ENCODE results near the gene MT3. TPM values are rescaled to one million over a fixed set of nuclear protein-coding genes. Genes with fewer than 3 reads are reported as not detected.

Gene MT3
- total and polyA plus RNA-seq, 2 of the 13 experiments (the other 11 are each of a cell fraction or from before 2014, with no cell fraction given): not detected

DNA sequence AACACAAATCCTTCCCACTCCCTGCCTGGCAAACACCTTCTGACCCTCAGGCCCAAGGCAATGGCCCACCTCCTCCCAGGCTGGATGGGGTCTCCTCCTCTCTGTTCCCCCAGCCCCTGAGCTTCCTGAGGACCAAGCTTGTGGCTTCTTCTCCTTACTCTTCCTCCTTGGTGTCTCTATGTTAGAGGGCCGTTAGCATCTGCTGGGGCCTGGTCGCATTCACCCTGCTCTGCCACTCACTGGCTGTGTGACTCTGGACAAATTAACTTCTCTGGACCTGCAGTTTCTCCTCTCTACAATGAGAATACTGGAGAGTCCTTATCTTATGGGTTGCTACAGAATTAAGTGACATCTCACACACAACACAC lies 18.3 kb downstream of the MT3 start (continued):
- TF ChIP-seq WIZ (CRISPR knock-in tag; IDR thresholded peaks at IDR 0.05) (no peak), ZSCAN30 (CRISPR knock-in tag; IDR thresholded peaks at IDR 0.05) (peak; percentile 36; the same call in 1 of the 2 replicates), ZNF850 (CRISPR knock-in tag; conservative IDR thresholded peaks at IDR 0.05) (no peak), NR2F1 (CRISPR knock-in tag; IDR thresholded peaks at IDR 0.05) (0 out of 4 replicates have a peak, but pooled peaks of 1 of the 2 experiments have one; percentile 3), ATF1 (CRISPR knock-in tag; IDR thresholded peaks at IDR 0.05) (no peak), PHF8 (CRISPR knock-in tag; IDR thresholded peaks at IDR 0.05) (peak; percentile 22; the same call in 1 of the 2 replicates), ARNTL (CRISPR knock-in tag; IDR thresholded peaks at IDR 0.05) (no peak), KLF11 (CRISPR knock-in tag; IDR thresholded peaks at IDR 0.05) (no peak), ZFP82 (CRISPR knock-in tag; IDR thresholded peaks at IDR 0.05; ENCODE audit: borderline replicate concordance) (peak; percentile 32; the same call in 1 of the 2 replicates), ELF3 (CRISPR knock-in tag; IDR thresholded peaks at IDR 0.05) (no peak), HNRNPUL1 (IDR thresholded peaks at IDR 0.05; ENCODE audit: low read depth, low read length) (no peak), MEF2D (CRISPR knock-in tag; IDR thresholded peaks at IDR 0.05) (no peak), JUND (CRISPR knock-in tag; IDR thresholded peaks at IDR 0.05) (no peak), PRMT3 (CRISPR knock-in tag; IDR thresholded peaks at IDR 0.05; ENCODE audit: borderline replicate concordance, low read depth) (no peak)
- TF ChIP-seq, protein P1, sequence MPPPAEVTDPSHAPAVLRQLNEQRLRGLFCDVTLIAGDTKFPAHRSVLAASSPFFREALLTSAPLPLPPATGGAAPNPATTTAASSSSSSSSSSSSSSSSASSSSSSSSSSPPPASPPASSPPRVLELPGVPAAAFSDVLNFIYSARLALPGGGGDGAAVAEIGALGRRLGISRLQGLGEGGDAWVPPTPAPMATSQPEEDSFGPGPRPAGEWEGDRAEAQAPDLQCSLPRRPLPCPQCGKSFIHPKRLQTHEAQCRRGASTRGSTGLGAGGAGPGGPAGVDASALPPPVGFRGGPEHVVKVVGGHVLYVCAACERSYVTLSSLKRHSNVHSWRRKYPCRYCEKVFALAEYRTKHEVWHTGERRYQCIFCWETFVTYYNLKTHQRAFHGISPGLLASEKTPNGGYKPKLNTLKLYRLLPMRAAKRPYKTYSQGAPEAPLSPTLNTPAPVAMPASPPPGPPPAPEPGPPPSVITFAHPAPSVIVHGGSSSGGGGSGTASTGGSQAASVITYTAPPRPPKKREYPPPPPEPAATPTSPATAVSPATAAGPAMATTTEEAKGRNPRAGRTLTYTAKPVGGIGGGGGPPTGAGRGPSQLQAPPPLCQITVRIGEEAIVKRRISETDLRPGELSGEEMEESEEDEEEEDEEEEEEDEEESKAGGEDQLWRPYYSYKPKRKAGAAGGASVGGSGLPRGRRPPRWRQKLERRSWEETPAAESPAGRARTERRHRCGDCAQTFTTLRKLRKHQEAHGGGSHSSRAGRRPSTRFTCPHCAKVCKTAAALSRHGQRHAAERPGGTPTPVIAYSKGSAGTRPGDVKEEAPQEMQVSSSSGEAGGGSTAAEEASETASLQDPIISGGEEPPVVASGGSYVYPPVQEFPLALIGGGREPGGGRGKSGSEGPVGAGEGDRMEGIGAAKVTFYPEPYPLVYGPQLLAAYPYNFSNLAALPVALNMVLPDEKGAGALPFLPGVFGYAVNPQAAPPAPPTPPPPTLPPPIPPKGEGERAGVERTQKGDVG (CRISPR knock-in tag; IDR thresholded peaks at IDR 0.05; ENCODE audit: borderline replicate concordance): no peak
- TF ChIP-seq, protein P2, sequence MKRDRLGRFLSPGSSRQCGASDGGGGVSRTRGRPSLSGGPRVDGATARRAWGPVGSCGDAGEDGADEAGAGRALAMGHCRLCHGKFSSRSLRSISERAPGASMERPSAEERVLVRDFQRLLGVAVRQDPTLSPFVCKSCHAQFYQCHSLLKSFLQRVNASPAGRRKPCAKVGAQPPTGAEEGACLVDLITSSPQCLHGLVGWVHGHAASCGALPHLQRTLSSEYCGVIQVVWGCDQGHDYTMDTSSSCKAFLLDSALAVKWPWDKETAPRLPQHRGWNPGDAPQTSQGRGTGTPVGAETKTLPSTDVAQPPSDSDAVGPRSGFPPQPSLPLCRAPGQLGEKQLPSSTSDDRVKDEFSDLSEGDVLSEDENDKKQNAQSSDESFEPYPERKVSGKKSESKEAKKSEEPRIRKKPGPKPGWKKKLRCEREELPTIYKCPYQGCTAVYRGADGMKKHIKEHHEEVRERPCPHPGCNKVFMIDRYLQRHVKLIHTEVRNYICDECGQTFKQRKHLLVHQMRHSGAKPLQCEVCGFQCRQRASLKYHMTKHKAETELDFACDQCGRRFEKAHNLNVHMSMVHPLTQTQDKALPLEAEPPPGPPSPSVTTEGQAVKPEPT (CRISPR knock-in tag; IDR thresholded peaks at IDR 0.05; ENCODE audit: low read depth): no peak
- TF ChIP-seq, protein P3, sequence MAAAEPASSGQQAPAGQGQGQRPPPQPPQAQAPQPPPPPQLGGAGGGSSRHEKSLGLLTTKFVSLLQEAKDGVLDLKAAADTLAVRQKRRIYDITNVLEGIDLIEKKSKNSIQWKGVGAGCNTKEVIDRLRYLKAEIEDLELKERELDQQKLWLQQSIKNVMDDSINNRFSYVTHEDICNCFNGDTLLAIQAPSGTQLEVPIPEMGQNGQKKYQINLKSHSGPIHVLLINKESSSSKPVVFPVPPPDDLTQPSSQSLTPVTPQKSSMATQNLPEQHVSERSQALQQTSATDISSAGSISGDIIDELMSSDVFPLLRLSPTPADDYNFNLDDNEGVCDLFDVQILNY (CRISPR knock-in tag; conservative IDR thresholded peaks at IDR 0.05): no peak
- TF ChIP-seq, protein P4, sequence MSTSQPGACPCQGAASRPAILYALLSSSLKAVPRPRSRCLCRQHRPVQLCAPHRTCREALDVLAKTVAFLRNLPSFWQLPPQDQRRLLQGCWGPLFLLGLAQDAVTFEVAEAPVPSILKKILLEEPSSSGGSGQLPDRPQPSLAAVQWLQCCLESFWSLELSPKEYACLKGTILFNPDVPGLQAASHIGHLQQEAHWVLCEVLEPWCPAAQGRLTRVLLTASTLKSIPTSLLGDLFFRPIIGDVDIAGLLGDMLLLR (CRISPR knock-in tag; IDR thresholded peaks at IDR 0.05): no peak
- TF ChIP-seq, protein P5, sequence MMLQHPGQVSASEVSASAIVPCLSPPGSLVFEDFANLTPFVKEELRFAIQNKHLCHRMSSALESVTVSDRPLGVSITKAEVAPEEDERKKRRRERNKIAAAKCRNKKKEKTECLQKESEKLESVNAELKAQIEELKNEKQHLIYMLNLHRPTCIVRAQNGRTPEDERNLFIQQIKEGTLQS (CRISPR knock-in tag; IDR thresholded peaks at IDR 0.05): no peak
- TF ChIP-seq, protein P6, sequence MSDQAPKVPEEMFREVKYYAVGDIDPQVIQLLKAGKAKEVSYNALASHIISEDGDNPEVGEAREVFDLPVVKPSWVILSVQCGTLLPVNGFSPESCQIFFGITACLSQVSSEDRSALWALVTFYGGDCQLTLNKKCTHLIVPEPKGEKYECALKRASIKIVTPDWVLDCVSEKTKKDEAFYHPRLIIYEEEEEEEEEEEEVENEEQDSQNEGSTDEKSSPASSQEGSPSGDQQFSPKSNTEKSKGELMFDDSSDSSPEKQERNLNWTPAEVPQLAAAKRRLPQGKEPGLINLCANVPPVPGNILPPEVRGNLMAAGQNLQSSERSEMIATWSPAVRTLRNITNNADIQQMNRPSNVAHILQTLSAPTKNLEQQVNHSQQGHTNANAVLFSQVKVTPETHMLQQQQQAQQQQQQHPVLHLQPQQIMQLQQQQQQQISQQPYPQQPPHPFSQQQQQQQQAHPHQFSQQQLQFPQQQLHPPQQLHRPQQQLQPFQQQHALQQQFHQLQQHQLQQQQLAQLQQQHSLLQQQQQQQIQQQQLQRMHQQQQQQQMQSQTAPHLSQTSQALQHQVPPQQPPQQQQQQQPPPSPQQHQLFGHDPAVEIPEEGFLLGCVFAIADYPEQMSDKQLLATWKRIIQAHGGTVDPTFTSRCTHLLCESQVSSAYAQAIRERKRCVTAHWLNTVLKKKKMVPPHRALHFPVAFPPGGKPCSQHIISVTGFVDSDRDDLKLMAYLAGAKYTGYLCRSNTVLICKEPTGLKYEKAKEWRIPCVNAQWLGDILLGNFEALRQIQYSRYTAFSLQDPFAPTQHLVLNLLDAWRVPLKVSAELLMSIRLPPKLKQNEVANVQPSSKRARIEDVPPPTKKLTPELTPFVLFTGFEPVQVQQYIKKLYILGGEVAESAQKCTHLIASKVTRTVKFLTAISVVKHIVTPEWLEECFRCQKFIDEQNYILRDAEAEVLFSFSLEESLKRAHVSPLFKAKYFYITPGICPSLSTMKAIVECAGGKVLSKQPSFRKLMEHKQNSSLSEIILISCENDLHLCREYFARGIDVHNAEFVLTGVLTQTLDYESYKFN (CRISPR knock-in tag; conservative IDR thresholded peaks at IDR 0.05): no peak

All from HepG2 (cell line).